GM23248 (cell line): ENCODE measurements around the gene KIF4B.

Experiments used
- EZH2 ChIP-seq: fragments of 200-600 bp; sonication (generic); IDR thresholded peaks from 2 replicates; pipeline ENCODE4 v1.6.1; 2018; ENCODE audit warnings: antibody characterized with exemption, mild to moderate bottlenecking; ENCODE audit not compliant: insufficient read depth, poor library complexity, severe bottlenecking
- EZH2phosphoT487 ChIP-seq: fragments of 200-600 bp; sonication (generic); IDR thresholded peaks from 2 replicates; pipeline ENCODE4 v1.6.1; 2018; ENCODE audit warnings: antibody characterized with exemption, moderate library complexity, mild to moderate bottlenecking, low read depth; ENCODE audit not compliant: insufficient read depth

DNA sequence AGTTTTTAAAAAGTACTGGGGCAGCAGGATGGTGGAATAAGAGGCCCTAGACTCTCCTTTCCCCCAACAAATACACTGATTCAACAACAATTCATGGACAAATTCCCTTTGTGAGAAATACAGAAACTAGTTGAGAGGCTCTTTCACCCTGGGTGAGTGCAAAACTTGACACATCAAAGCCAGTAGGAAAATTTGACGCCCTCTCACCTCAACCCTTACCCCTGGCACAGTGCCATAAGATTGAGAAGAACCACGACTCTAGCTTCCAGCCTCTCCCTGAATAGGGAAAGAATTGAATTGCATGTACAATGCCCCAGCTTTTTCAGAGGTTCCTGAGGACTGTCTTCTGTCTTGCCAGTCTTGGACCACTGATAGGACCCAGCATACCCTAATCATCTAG lies 12.3 kb downstream of the KIF4B start:
- TF ChIP-seq EZH2 (no peak), EZH2phosphoT487 (no peak)
